Osteocyte (in vitro differentiated cells): ENCODE data around the gene MEG3. TPM values are rescaled to one million over a fixed set of nuclear protein-coding genes. Genes with fewer than 3 reads are reported as not detected.

ENCODE experiments used
- DNase-seq: peaks from one replicate; pipeline ENCODE4 v3.0.0; 2021; ENCODE audit warnings: mixed read lengths; ENCODE audit not compliant: unreplicated experiment; ENCODE audit errors: extremely low spot score
- H3K27ac Mint-ChIP-seq: one replicate; pipeline ENCODE4 v1.8.0; 2021; ENCODE audit warnings: mild to moderate bottlenecking, mixed read lengths; ENCODE audit not compliant: unreplicated experiment
- H3K27me3 Mint-ChIP-seq: one replicate; pipeline ENCODE4 v1.8.0; 2021; ENCODE audit warnings: mixed read lengths; ENCODE audit not compliant: unreplicated experiment
- H3K36me3 Mint-ChIP-seq: one replicate; pipeline ENCODE4 v1.8.0; 2021; ENCODE audit warnings: mixed read lengths; ENCODE audit not compliant: unreplicated experiment
- H3K4me1 Mint-ChIP-seq: one replicate; pipeline ENCODE4 v1.8.0; 2021; ENCODE audit warnings: mixed read lengths; ENCODE audit not compliant: unreplicated experiment
- H3K4me3 Mint-ChIP-seq: one replicate; pipeline ENCODE4 v1.8.0; 2021; ENCODE audit warnings: mild to moderate bottlenecking, moderate library complexity, mixed read lengths; ENCODE audit not compliant: unreplicated experiment
- H3K9me3 Mint-ChIP-seq: one replicate; pipeline ENCODE4 v1.8.0; 2021; ENCODE audit warnings: mixed read lengths; ENCODE audit not compliant: unreplicated experiment
- CTCF ChIP-seq: fragments of 200-600 bp; sonication (generic); IDR thresholded peaks from 2 replicates; pipeline ENCODE4 v1.5.0; 2021; ENCODE audit warnings: antibody characterized with exemption, mild to moderate bottlenecking, moderate library complexity
- total RNA-seq: library from RNA; stranded (reverse); gene quantifications from 2 replicates; pipeline ENCODE4 v1.2.1, GENCODE V29; 2021

MEG3 gene
- total RNA-seq, 1 donor from 2014 or later, result not detected

GRCh38 chr14:100786131-100786530, 39.8 kb upstream of the MEG3 start:
- Mint-ChIP-seq H3K36me3 (no peaks in the 10 kb centered on the region), H3K4me3 (no peak overlapping the region), H3K4me1 (peaks cover 2% of the 10 kb centered on the region), H3K27ac (no peak overlapping the region), H3K27me3 (peaks cover 13% of the 10 kb centered on the region), H3K9me3 (no peaks in the 10 kb centered on the region)
- no peak for DNase-seq
- TF ChIP-seq CTCF, result no peak

- H3K4me3 Mint-ChIP-seq, result no peak overlapping the region
- no peaks in the 10 kb centered on the region for H3K36me3 Mint-ChIP-seq
- TF ChIP-seq CTCF, result no peak
- peaks cover 2% of the 10 kb centered on the region for H3K4me1 Mint-ChIP-seq
- no peak for DNase-seq
- H3K27ac Mint-ChIP-seq, result no peak overlapping the region
- H3K9me3 Mint-ChIP-seq, result no peaks in the 10 kb centered on the region
- peaks cover 13% of the 10 kb centered on the region for H3K27me3 Mint-ChIP-seq
Measured at GRCh38 chr14:100786576-100787219, 39.2 kb upstream of the MEG3 start.

- peaks cover 2% of the 10 kb centered on the region for H3K4me1 Mint-ChIP-seq
- TF ChIP-seq CTCF, result no peak
- H3K36me3 Mint-ChIP-seq, result no peaks in the 10 kb centered on the region
- no peaks in the 10 kb centered on the region for H3K9me3 Mint-ChIP-seq
- H3K27me3 Mint-ChIP-seq, result peaks cover 14% of the 10 kb centered on the region
- no peak for DNase-seq
- no peak overlapping the region for H3K27ac Mint-ChIP-seq
- H3K4me3 Mint-ChIP-seq, result no peak overlapping the region
Measured at GRCh38 chr14:100787659-100788058, 38.3 kb upstream of the MEG3 start.

- no peaks in the 10 kb centered on the region for H3K36me3 Mint-ChIP-seq
- no peaks in the 10 kb centered on the region for H3K9me3 Mint-ChIP-seq
- no peak for DNase-seq
- peaks cover 2% of the 10 kb centered on the region for H3K4me1 Mint-ChIP-seq
- TF ChIP-seq CTCF, result no peak
- H3K27me3 Mint-ChIP-seq, result peaks cover 19% of the 10 kb centered on the region
- H3K4me3 Mint-ChIP-seq, result no peak overlapping the region
- no peak overlapping the region for H3K27ac Mint-ChIP-seq
Measured at GRCh38 chr14:100788517-100788916, 37.4 kb upstream of the MEG3 start.

GRCh38 chr14:100788942-100789341, 37.0 kb upstream of the MEG3 start:
- Mint-ChIP-seq H3K4me1 (peaks cover 2% of the 10 kb centered on the region), H3K36me3 (no peaks in the 10 kb centered on the region), H3K27ac (no peak overlapping the region)

More at GRCh38 chr14:100788942-100789341, 37.0 kb upstream of the MEG3 start:
- H3K4me3 Mint-ChIP-seq, result no peak overlapping the region
- DNase-seq, result no peak
- TF ChIP-seq CTCF, result no peak
- no peaks in the 10 kb centered on the region for H3K9me3 Mint-ChIP-seq
- H3K27me3 Mint-ChIP-seq, result peaks cover 21% of the 10 kb centered on the region
